ENCODE data around the gene TMEM45B.

TMEM45B gene

GRCh38 chr11:129798212-129798611 is 17.4 kb upstream of the TMEM45B start:
- TF ChIP-seq, protein P1, sequence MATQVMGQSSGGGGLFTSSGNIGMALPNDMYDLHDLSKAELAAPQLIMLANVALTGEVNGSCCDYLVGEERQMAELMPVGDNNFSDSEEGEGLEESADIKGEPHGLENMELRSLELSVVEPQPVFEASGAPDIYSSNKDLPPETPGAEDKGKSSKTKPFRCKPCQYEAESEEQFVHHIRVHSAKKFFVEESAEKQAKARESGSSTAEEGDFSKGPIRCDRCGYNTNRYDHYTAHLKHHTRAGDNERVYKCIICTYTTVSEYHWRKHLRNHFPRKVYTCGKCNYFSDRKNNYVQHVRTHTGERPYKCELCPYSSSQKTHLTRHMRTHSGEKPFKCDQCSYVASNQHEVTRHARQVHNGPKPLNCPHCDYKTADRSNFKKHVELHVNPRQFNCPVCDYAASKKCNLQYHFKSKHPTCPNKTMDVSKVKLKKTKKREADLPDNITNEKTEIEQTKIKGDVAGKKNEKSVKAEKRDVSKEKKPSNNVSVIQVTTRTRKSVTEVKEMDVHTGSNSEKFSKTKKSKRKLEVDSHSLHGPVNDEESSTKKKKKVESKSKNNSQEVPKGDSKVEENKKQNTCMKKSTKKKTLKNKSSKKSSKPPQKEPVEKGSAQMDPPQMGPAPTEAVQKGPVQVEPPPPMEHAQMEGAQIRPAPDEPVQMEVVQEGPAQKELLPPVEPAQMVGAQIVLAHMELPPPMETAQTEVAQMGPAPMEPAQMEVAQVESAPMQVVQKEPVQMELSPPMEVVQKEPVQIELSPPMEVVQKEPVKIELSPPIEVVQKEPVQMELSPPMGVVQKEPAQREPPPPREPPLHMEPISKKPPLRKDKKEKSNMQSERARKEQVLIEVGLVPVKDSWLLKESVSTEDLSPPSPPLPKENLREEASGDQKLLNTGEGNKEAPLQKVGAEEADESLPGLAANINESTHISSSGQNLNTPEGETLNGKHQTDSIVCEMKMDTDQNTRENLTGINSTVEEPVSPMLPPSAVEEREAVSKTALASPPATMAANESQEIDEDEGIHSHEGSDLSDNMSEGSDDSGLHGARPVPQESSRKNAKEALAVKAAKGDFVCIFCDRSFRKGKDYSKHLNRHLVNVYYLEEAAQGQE (IDR thresholded peaks at IDR 0.05; ENCODE audit: low read depth): no peak
- TF ChIP-seq FOXM1 (IDR thresholded peaks at IDR 0.05; ENCODE audit: borderline replicate concordance, low read depth) (no peak), CREB1 (IDR thresholded peaks at IDR 0.05; ENCODE audit: low read depth) (no peak), ZBTB7A (IDR thresholded peaks at IDR 0.05; ENCODE audit: low read depth) (no peak)

GRCh38 chr11:129800655-129801054 is 15.0 kb upstream of the TMEM45B start:
- no peak for TF ChIP-seq EGR1 (IDR thresholded peaks at IDR 0.05)
- no peak for TF ChIP-seq RAD21 (IDR thresholded peaks at IDR 0.05; ENCODE audit: low read depth)
- TF ChIP-seq TCF12 (IDR thresholded peaks at IDR 0.05; ENCODE audit: low read depth): no peak
- no peak for TF ChIP-seq NFIC (IDR thresholded peaks at IDR 0.05)
- TF ChIP-seq, protein P2, sequence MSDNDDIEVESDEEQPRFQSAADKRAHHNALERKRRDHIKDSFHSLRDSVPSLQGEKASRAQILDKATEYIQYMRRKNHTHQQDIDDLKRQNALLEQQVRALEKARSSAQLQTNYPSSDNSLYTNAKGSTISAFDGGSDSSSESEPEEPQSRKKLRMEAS (IDR thresholded peaks at IDR 0.05): no peak
- TF ChIP-seq, protein P3, sequence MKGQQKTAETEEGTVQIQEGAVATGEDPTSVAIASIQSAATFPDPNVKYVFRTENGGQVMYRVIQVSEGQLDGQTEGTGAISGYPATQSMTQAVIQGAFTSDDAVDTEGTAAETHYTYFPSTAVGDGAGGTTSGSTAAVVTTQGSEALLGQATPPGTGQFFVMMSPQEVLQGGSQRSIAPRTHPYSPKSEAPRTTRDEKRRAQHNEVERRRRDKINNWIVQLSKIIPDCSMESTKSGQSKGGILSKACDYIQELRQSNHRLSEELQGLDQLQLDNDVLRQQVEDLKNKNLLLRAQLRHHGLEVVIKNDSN (IDR thresholded peaks at IDR 0.05): no peak
- TF ChIP-seq TAF1 (IDR thresholded peaks at IDR 0.05; ENCODE audit: low read depth): no peak
- no peak for TF ChIP-seq CEBPB (IDR thresholded peaks at IDR 0.05)
- no peak for TF ChIP-seq TEAD4 (IDR thresholded peaks at IDR 0.05)
- TF ChIP-seq, protein P1 (IDR thresholded peaks at IDR 0.05; ENCODE audit: low read depth): no peak
- no peak for TF ChIP-seq YY1 (IDR thresholded peaks at IDR 0.05; ENCODE audit: low read depth)
- no peak for TF ChIP-seq FOXM1 (IDR thresholded peaks at IDR 0.05; ENCODE audit: borderline replicate concordance, low read depth)
- no peak for TF ChIP-seq CREB1 (IDR thresholded peaks at IDR 0.05; ENCODE audit: low read depth)
- no peak for TF ChIP-seq ZBTB7A (IDR thresholded peaks at IDR 0.05; ENCODE audit: low read depth)
- no peak for TF ChIP-seq EP300 (IDR thresholded peaks at IDR 0.05; ENCODE audit: borderline replicate concordance)

DNA sequence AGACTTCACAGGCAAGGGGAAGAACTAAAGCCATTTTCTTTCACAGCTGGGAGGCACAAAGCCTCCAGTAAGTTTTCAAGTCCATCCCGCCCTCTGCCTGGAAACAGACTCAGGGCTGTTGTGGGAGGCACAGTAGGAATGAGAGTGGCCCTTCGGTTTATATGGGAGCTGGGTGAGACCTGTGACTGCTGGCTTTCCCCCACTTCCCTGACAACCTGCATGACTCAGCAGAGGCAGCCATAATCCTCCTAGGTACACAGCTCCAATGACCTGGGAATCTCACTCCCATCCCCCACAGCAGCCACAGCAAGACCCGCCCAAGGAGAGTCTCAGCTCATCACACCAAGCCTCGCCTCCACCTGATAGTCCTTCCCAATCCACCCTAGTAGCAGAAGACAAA is 12.1 kb upstream of the TMEM45B start:
- TF ChIP-seq NFIC (IDR thresholded peaks at IDR 0.05) (no peak), EGR1 (IDR thresholded peaks at IDR 0.05) (no peak), RAD21 (IDR thresholded peaks at IDR 0.05; ENCODE audit: low read depth) (no peak), FOXM1 (IDR thresholded peaks at IDR 0.05; ENCODE audit: borderline replicate concordance, low read depth) (no peak), CEBPB (IDR thresholded peaks at IDR 0.05) (no peak), EP300 (IDR thresholded peaks at IDR 0.05; ENCODE audit: borderline replicate concordance) (no peak), CREB1 (IDR thresholded peaks at IDR 0.05; ENCODE audit: low read depth) (no peak), ZBTB7A (IDR thresholded peaks at IDR 0.05; ENCODE audit: low read depth) (no peak), TCF12 (IDR thresholded peaks at IDR 0.05; ENCODE audit: low read depth) (no peak), YY1 (IDR thresholded peaks at IDR 0.05; ENCODE audit: low read depth) (no peak), TAF1 (IDR thresholded peaks at IDR 0.05; ENCODE audit: low read depth) (no peak), TEAD4 (IDR thresholded peaks at IDR 0.05) (no peak)
- TF ChIP-seq, protein P1 (IDR thresholded peaks at IDR 0.05; ENCODE audit: low read depth): no peak
- TF ChIP-seq, protein P2 (IDR thresholded peaks at IDR 0.05): no peak
- TF ChIP-seq, protein P3 (IDR thresholded peaks at IDR 0.05): no peak

- no peak for TF ChIP-seq EP300 (IDR thresholded peaks at IDR 0.05; ENCODE audit: borderline replicate concordance)
- no peak for TF ChIP-seq EGR1 (IDR thresholded peaks at IDR 0.05)
- TF ChIP-seq CREB1 (IDR thresholded peaks at IDR 0.05; ENCODE audit: low read depth): no peak
- no peak for TF ChIP-seq ZBTB7A (IDR thresholded peaks at IDR 0.05; ENCODE audit: low read depth)
- no peak for TF ChIP-seq NFIC (IDR thresholded peaks at IDR 0.05)
- TF ChIP-seq TCF12 (IDR thresholded peaks at IDR 0.05; ENCODE audit: low read depth): no peak
- TF ChIP-seq RAD21 (IDR thresholded peaks at IDR 0.05; ENCODE audit: low read depth): no peak
Observed at GRCh38 chr11:129804012-129804411, 11.6 kb upstream of the TMEM45B start.

Data from Ishikawa (cell line).